NCI-H446 (cell line): ENCODE data around the gene NUCKS1.

Experiments used
- DNase-seq, 2 experiments: peaks; one replicate each; lab custom pipeline; 2025; lab: John Stamatoyannopoulos, UW

Gene NUCKS1

GRCh38 chr1:205668951-205669340, 81.0 kb downstream of the NUCKS1 start:
- DNase-seq, result no peak

- no peak for DNase-seq
Measured at GRCh38 chr1:205667909-205668643, 81.9 kb downstream of the NUCKS1 start.

GRCh38 chr1:205666372-205667166, 83.4 kb downstream of the NUCKS1 start:
- no peak for DNase-seq

DNA sequence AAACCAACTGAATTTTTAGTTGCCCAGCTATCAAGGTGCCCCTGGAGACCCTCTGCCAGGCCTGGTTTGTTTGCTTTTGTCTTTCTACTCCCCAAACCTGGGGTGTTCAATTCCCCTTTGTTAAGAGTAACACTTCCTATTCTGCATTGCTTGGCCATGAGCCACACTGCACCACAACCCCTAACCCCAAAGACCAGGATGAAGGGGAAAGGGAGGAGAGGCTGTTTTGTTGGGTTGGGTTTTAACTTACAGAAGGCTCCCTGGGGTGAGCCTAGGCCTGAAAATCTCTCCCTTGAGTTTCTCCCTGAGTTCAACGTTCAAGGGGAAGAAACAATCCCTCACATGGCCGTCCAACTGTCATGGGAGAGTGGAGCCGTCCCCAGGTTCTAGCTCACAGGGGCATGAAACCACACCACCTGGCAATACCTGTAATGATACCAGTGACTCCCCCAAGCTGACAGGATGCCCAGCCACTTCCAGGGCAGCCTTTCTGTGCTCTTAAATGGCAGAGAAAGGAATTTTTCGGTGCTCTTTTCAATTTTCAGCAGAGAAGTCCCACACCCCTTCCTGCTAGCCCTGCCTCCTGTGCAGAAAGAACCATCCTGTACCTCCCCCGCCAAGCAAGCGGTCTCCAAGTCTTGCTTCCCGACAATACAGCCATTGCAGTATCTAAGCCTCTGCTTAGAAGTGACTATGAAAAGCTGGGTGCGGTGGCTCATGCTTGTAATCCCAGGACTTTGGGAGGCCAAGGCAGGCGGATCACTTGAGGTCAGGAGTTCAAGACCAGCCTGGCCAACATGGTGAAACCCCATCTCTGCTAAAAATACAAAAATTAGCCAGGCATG, 84.6 kb downstream of the NUCKS1 start:
- no peak for DNase-seq

- peak in 1 of 2 experiments; percentile 49 for DNase-seq
Measured at GRCh38 chr1:205664399-205665017, 85.5 kb downstream of the NUCKS1 start.

- no peak for DNase-seq
Measured at GRCh38 chr1:205663286-205663936, 86.6 kb downstream of the NUCKS1 start.
